Aorta (tissue), 5 donors: ENCODE results near the gene PRKN. TPM values are rescaled to one million over a fixed set of nuclear protein-coding genes. Genes with fewer than 3 reads are reported as not detected.

Experiments used
- ATAC-seq: fragments of 200-7000 bp; cut with Tn5 transposase; one replicate; pipeline ENCODE4 v1.9.1; 2022; ENCODE audit warnings: moderate library complexity; ENCODE audit not compliant: low FRiP score
- DNase-seq, 2 donors: peaks; one replicate each; pipeline ENCODE4 v3.0.0-alpha.2; 2020
- H3K27ac ChIP-seq, 2 donors: one replicate each; pipeline ENCODE4 v1.5.1; 2013; ENCODE audit warnings: low read length in 2 of 2, mild to moderate bottlenecking in 2 of 2, moderate library complexity in 2 of 2, control low read depth in 1 of 2, inconsistent platforms in 1 of 2, low read depth in 1 of 2
- H3K27me3 ChIP-seq, 2 donors: one replicate each; pipeline ENCODE4 v1.6.1; 2013; ENCODE audit warnings: control low read depth in 1 of 2, low read length in 1 of 2, mild to moderate bottlenecking in 1 of 2, moderate library complexity in 1 of 2; ENCODE audit not compliant: insufficient read depth in 2 of 2, control insufficient read depth in 1 of 2
- H3K36me3 ChIP-seq, 2 donors: one replicate each; pipeline ENCODE4 v1.6.1; 2013; ENCODE audit warnings: control low read depth in 1 of 2, low read length in 1 of 2, mild to moderate bottlenecking in 1 of 2; ENCODE audit not compliant: insufficient read depth in 2 of 2, control insufficient read depth in 1 of 2
- H3K4me1 ChIP-seq, 2 donors: one replicate each; pipeline ENCODE4 v1.6.1; 2013; ENCODE audit warnings: low read length in 2 of 2, control low read depth in 1 of 2, mild to moderate bottlenecking in 1 of 2, moderate library complexity in 1 of 2; ENCODE audit not compliant: insufficient read depth in 2 of 2, control insufficient read depth in 1 of 2
- H3K4me3 ChIP-seq, 2 donors: one replicate each; pipeline ENCODE4 v1.5.1; 2013; ENCODE audit warnings: low read length in 2 of 2, control low read depth in 1 of 2, mild to moderate bottlenecking in 1 of 2
- H3K9me3 ChIP-seq: one replicate; pipeline ENCODE4 v1.6.1; 2013; ENCODE audit warnings: mild to moderate bottlenecking, low read length; ENCODE audit not compliant: control insufficient read depth
- WGBS, 2 donors: extraction: QIAGEN DNeasy Blood & Tissue Kit; methylation state at CpG; one replicate each; pipeline ENCODE4 v1.1.7; 2013; 5-methylcytosine and 5-hydroxymethylcytosine counted together
- intact Hi-C, 2 donors: fragments of 100-400 bp; cut with DNase I; formaldehyde crosslinking; loops; one replicate each; pipeline versions ENCODE4 v1.14.2 to v1.15.0; 2022
- polyA plus RNA-seq, 2 donors: library from polyadenylated mRNA; stranded (reverse); fragments of 200-250 nt; gene quantifications; one replicate each; pipeline ENCODE4 v1.2.3, GENCODE V29; 2013
- total RNA-seq, 2 donors: library from RNA; stranded (reverse); fragmentation: NEBNext Ultra II Directional; extraction: Animal tissue kit (Norgen Biotek cat#: 25700); gene quantifications; one replicate each; pipeline ENCODE4 v1.2.1, GENCODE V29; 2021
- donor health status: healthy with polysubstance abuse.
- donor health status: Bipolar disorder and iron deficiency.
- donor health status: DM: no; HTN: no; CAD: no.
- donor health status: DM: no; HTN: no; CAD: no.
- donor health status: DM: yes; HTN: yes; CAD: no.

The PRKN gene
- total and polyA plus RNA-seq, 4 donors: 1.0 to 17.3 (median 5.7) TPM

DNA sequence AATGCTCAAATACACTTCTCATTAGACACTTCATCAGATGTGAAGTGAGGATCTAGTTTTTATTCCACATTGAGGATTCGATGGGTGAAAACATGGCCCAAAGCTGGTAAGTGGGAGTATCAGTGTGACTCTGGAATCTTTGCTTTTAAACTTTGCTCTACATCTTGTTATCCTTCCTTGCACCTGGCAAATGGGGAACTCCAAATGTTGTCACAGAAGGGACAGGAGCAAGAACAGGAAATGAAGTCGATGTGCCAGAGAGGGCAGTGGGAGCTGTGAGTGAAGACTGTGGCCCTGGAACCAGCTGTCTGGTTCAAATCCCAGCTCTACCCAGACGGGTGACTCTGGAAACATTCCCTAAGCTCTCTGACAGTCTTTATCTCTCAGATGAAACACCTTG is 1367.0 kb downstream of the PRKN start:
- DNase-seq (no peak), ATAC-seq (no peak)
- intact Hi-C loops: loop anchor here in 1 of 2 donors (10.0 kb wide), 1 partner anchor 206 kb away; no protein-coding TSS in a partner anchor
- WGBS, 2 donors: 88 to 89% methylated on average over 3 of the region's 3 CpGs
- no peaks in the 10 kb centered on the region for H3K27me3 ChIP-seq
- H3K27ac ChIP-seq: no peak overlapping the region
- H3K36me3 ChIP-seq: no peaks in the 10 kb centered on the region
- no peak overlapping the region for H3K4me3 ChIP-seq
- H3K4me1 ChIP-seq: no peaks in the 10 kb centered on the region
- H3K9me3 ChIP-seq: no peaks in the 10 kb centered on the region

DNA sequence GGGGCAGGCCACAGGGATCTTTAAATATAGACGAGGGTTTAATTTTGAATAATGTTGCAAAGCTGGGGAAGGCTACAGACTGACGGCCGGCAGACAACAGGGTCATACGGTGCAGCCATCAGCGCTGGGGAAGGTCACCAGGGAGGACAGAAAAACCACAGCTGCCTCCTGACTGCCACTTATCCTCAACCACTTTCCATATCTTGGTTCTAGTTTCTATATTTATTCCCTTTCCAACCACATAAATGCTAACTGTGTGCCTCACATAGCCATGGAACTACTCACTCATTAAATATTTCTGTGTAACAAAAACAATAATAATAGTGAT is 1368.0 kb downstream of the PRKN start:
- 82 to 87% methylated on average over 5 of the region's 5 CpGs for WGBS, 2 donors
- ATAC-seq (no peak), DNase-seq (no peak)
- Histone ChIP-seq H3K4me3 (no peak overlapping the region), H3K27ac (no peak overlapping the region), H3K4me1 (no peaks in the 10 kb centered on the region), H3K27me3 (no peaks in the 10 kb centered on the region), H3K36me3 (no peaks in the 10 kb centered on the region), H3K9me3 (no peaks in the 10 kb centered on the region)
- intact Hi-C loops: no loop called here

DNA sequence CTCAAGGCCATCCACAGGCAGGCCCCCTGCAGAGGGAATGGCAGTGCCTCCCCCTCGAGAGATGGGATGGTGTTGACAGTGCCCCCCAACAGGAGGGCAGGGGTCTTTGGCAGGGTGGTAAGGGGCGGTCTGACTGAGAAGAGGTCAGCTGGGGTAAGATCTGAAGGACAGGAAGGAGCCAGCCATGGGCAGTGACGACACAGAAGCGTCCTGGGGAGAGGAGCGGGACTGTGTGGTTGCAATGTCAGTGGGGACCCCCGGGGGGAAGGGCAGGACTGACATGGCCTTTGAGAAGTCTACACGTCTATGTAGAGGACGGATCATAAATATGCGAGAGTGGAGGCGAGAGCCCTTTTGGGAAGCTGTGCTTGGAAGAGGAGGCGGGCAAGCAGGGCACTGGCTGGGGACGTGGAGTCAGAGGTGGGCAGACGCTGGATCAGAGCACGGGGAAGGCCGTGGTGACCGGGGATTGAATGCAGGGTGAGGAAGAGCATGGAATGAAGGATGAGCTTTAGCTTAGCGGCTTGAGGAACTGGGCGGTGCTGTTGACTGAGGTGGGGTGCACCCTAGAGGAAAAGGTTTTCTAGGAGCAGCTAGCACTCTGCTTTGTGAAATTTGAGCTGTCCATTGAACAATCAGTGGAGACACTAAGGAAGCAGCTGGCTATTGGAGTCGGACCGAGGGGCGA is 1371.3 kb downstream of the PRKN start:
- intact Hi-C loops: no loop called here
- Histone ChIP-seq H3K27ac (no peak overlapping the region), H3K27me3 (no peaks in the 10 kb centered on the region), H3K4me1 (no peaks in the 10 kb centered on the region), H3K4me3 (no peak overlapping the region), H3K36me3 (no peaks in the 10 kb centered on the region), H3K9me3 (no peaks in the 10 kb centered on the region)
- WGBS, 2 donors: 89 to 92% methylated on average over 21 of the region's 21 CpGs
- DNase-seq (no peak), ATAC-seq (peak; percentile 58)

DNA sequence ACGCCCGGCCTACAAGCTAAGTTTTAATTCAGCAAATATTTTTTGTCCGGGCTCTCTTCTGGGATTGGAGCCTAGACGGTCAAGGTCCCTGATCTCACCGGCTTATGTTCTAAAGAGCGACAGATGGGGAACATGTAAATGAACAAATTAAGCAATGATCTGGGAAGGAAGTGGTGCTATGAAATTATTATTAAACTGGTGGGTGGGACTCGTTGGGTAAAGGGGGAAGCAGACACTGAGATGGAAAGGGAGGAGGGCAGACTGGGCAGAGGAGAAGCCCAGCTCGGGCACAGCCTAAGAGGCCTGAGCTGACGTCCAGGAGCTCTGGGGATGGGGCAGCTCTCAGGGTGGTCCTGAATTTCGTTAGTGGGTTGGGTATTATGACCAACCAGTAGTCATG is 1371.9 kb downstream of the PRKN start:
- H3K9me3 ChIP-seq: no peaks in the 10 kb centered on the region
- no peak overlapping the region for H3K27ac ChIP-seq
- DNase-seq (no peak), ATAC-seq (no peak)
- WGBS, 2 donors: 88 to 90% methylated on average over 10 of the region's 10 CpGs
- no peaks in the 10 kb centered on the region for H3K27me3 ChIP-seq
- intact Hi-C loops: no loop called here
- no peaks in the 10 kb centered on the region for H3K36me3 ChIP-seq
- no peak overlapping the region for H3K4me3 ChIP-seq
- H3K4me1 ChIP-seq: no peaks in the 10 kb centered on the region

DNA sequence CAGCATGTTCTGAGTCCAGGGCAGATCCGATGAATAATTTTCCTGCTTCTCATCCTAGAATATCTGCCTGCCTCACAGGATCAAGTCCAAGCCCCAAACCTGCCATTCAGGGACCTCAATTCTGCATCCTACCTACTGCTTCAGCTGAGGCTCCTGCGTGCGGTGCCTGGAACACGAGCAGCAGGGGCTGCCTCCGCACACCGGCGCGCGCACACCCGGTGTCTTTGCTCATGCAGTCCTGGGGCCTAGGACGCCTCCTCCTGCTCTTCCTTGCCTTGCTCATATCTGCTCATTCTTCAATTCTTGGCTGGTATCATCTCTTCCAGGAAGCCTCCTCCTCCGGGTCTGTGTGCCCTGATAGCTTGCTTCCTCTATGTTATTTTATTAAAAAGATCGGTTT is 1372.6 kb downstream of the PRKN start:
- no peak overlapping the region for H3K27ac ChIP-seq
- H3K4me1 ChIP-seq: no peaks in the 10 kb centered on the region
- H3K27me3 ChIP-seq: no peaks in the 10 kb centered on the region
- ATAC-seq (no peak), DNase-seq (no peak)
- H3K36me3 ChIP-seq: no peaks in the 10 kb centered on the region
- WGBS, 2 donors: 94 to 97% methylated on average over 13 of the region's 13 CpGs
- intact Hi-C loops: no loop called here
- H3K4me3 ChIP-seq: no peak overlapping the region
- H3K9me3 ChIP-seq: no peaks in the 10 kb centered on the region

DNA sequence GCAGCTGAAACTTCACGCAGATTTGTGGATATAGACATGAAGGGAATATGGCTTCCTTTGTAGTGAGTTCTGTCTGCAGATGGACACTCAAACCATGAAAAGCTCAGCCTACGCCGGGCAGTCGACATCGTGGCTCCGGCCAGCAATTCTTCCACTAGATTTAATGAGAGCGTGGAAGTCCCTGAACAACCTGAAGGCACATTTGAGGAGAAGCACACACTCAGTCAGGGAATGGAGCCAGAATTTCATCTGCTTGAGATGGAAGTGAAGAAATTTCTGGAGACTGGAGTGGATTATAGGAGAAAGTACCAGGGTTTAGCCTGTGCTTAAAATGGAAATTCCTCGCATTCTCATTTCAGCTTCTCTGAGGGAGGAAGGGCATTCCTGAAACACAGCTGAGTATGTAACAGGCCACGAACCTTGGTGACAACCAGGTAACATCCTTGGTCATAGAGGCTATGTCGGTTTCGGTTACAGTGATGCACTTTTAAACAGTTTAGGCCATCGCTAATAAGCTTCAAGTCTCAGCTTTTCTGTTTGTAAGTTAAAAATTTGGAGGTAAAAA is 1373.2 kb downstream of the PRKN start:
- Histone ChIP-seq H3K36me3 (no peaks in the 10 kb centered on the region), H3K4me1 (no peaks in the 10 kb centered on the region), H3K4me3 (no peak overlapping the region), H3K9me3 (no peaks in the 10 kb centered on the region), H3K27me3 (no peaks in the 10 kb centered on the region), H3K27ac (no peak overlapping the region)
- 91 to 92% methylated on average over 12 of the region's 12 CpGs for WGBS, 2 donors
- DNase-seq (no peak), ATAC-seq (no peak)
- intact Hi-C loops: no loop called here

DNA sequence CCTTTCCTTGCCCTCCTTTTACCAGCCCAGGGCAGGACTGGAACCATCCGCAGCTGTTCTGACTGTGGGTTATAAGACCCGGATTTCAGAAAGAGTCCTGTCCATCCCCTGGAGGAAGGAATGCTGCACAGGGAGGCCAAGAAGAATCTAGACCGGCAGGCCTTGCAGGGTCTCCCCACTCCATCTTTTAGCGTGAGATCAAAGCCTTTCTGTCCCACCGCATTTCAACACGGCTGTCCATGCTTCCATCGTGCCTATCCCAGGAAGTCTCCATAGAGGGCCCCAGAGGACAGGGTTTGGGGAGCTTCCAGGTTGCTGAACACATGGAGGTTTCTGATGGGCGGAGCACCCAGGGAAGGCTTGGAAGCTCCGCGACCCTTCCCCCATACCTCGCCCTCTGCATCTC is 1374.4 kb downstream of the PRKN start:
- ATAC-seq: no peak
- Histone ChIP-seq H3K27ac (no peak overlapping the region), H3K9me3 (no peaks in the 10 kb centered on the region), H3K4me1 (no peaks in the 10 kb centered on the region), H3K36me3 (no peaks in the 10 kb centered on the region), H3K4me3 (no peak overlapping the region), H3K27me3 (no peaks in the 10 kb centered on the region)
- DNase-seq: no peak
- 59 to 65% methylated on average over 11 of the region's 11 CpGs for WGBS, 2 donors
- intact Hi-C loops: no loop called here

DNA sequence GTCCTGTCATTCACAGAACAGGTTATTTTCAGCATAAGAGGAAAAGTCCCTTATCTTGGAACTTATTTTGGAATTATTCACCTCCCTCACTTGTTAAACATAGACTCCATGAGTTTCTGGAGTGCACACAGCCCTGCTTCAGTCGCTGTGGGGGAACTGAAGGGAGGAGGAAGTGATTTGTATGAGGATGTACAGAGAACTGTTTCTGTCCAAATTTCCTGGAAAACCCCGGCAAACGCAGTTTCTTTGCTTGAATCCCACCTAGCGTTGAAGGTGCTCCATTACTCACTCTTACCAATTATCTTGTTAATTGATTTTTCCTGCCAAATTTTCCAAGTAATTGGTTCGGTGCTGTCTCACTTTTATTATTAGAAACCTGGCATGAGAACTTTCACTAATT is 1375.7 kb downstream of the PRKN start:
- Histone ChIP-seq H3K27ac (no peak overlapping the region), H3K4me1 (no peaks in the 10 kb centered on the region), H3K9me3 (no peaks in the 10 kb centered on the region), H3K27me3 (no peaks in the 10 kb centered on the region), H3K4me3 (no peak overlapping the region), H3K36me3 (no peaks in the 10 kb centered on the region)
- 49 to 50% methylated on average over 5 of the region's 5 CpGs for WGBS, 2 donors
- ATAC-seq (no peak), DNase-seq (no peak)
- intact Hi-C loops: no loop called here

DNA sequence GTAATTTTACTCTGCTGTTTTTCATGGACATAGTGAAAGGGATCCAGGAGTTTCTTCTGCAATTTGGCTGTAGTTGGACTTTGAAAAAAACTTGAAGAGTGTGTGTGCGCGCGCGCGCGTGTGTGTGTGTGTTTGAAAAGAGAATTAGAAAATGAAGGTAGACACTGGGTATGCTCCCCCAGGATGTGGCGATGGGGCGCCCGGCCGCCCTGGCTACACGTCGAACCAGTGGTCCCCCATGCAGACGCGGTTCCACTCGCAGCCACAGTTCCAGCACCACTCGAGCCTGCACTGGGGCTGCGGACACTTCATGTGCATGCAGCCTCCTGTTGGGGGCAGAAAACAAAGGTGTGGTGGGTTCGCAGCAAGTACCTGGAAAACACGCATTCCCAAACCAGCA is 1377.7 kb downstream of the PRKN start:
- WGBS, 2 donors: 93 to 94% methylated on average over 19 of the region's 19 CpGs
- no peak for DNase-seq
- intact Hi-C loops: no loop called here
- no peaks in the 10 kb centered on the region for H3K4me1 ChIP-seq
- ATAC-seq: no peak
- H3K36me3 ChIP-seq: no peaks in the 10 kb centered on the region
- no peak overlapping the region for H3K4me3 ChIP-seq
- H3K27ac ChIP-seq: no peak overlapping the region
- H3K9me3 ChIP-seq: no peaks in the 10 kb centered on the region
- no peaks in the 10 kb centered on the region for H3K27me3 ChIP-seq
